WTC11 (cell line): ENCODE results near the gene SPATA17.

Source experiments
- FOXK1 ChIP-seq: sonication (generic); formaldehyde crosslinking; IDR thresholded peaks from 2 replicates; pipeline ENCODE4 v1.8.0; 2022; ENCODE audit warnings: mild to moderate bottlenecking, moderate library complexity, missing genetic modification reagents
- MLX ChIP-seq: sonication (generic); formaldehyde crosslinking; IDR thresholded peaks from 2 replicates; pipeline ENCODE4 v1.8.1; 2023; ENCODE audit warnings: mild to moderate bottlenecking, missing genetic modification reagents, moderate library complexity

GRCh38 chr1:217770918-217771317 is 139.8 kb downstream of the SPATA17 start:
- TF ChIP-seq MLX (CRISPR knock-in tag) = no peak
- no peak for TF ChIP-seq FOXK1 (CRISPR knock-in tag)
